Activated T-cell treated with anti-CD3 and anti-CD28 coated beads, Interleukin-2, amount 50 U/mL, for 72 hours (primary cell): ENCODE data around the gene ITGA2B. TPM values are rescaled to one million over a fixed set of nuclear protein-coding genes. Genes with fewer than 3 reads are reported as not detected.
"Not testable (repeated sequence)": the region's sequence is repeated elsewhere in the genome, so short reads cannot be mapped to it uniquely, and the experiment has no call there.

Source experiments
- ATAC-seq, 2 donors: fragments of 150-1000 bp; cut with Tn5 transposase; replicated peaks in 1 of 2; 2 replicates each; pipeline ENCODE4 v1.10.0; 2021; ENCODE audit warnings: moderate library complexity in 2 of 2, mild to moderate bottlenecking in 1 of 2
- DNase-seq, 2 donors: peaks; one replicate each; pipeline ENCODE4 v3.0.0; 2021 to 2022; ENCODE audit warnings: mixed read lengths in 1 of 2
- H3K27ac Mint-ChIP-seq: one replicate; pipeline ENCODE4 v1.8.0; 2022; ENCODE audit warnings: mild to moderate bottlenecking, moderate library complexity, mixed read lengths
- H3K27me3 Mint-ChIP-seq: one replicate; pipeline ENCODE4 v1.8.0; 2022; ENCODE audit warnings: low read depth, mixed read lengths
- H3K36me3 Mint-ChIP-seq, 2 donors: one replicate each; pipeline ENCODE4 v1.8.0; 2022; ENCODE audit warnings: mixed read lengths in 2 of 2, mild to moderate bottlenecking in 1 of 2; ENCODE audit not compliant: insufficient read depth in 2 of 2
- H3K4me1 Mint-ChIP-seq: one replicate; pipeline ENCODE4 v1.8.0; 2022; ENCODE audit warnings: low read depth, mixed read lengths
- H3K4me3 Mint-ChIP-seq, 2 donors: one replicate each; pipeline ENCODE4 v1.8.0; 2022; ENCODE audit warnings: mild to moderate bottlenecking in 2 of 2, mixed read lengths in 2 of 2, moderate library complexity in 2 of 2
- H3K9me3 Mint-ChIP-seq, 2 donors: one replicate each; pipeline ENCODE4 v1.8.0; 2022; ENCODE audit warnings: mixed read lengths in 2 of 2
- total RNA-seq, 2 donors: library from RNA; stranded (reverse); gene quantifications; one replicate each; pipeline ENCODE4 v1.2.3, GENCODE V29; 2022

The ITGA2B gene
- total RNA-seq, 2 donors from 2014 or later = 2.1 to 3.2 TPM

- Mint-ChIP-seq H3K4me3 (no peak overlapping the region), H3K4me1 (no peaks in the 10 kb centered on the region), H3K27me3 (peaks cover 18% of the 10 kb centered on the region), H3K36me3 (no peaks in the 10 kb centered on the region), H3K9me3 (no peaks in the 10 kb centered on the region), H3K27ac (no peak overlapping the region)
- ATAC-seq = no peak
- no peak for DNase-seq
Observed at GRCh38 chr17:44374306-44375195, 14.9 kb downstream of the ITGA2B start.

- no peaks in the 10 kb centered on the region for H3K4me1 Mint-ChIP-seq
- H3K27me3 Mint-ChIP-seq = peaks cover 30% of the 10 kb centered on the region
- no peak overlapping the region for H3K27ac Mint-ChIP-seq
- H3K4me3 Mint-ChIP-seq = no peak overlapping the region
- no peaks in the 10 kb centered on the region for H3K36me3 Mint-ChIP-seq
- DNase-seq (no peak), ATAC-seq (no peak)
- H3K9me3 Mint-ChIP-seq = no peaks in the 10 kb centered on the region
Observed at GRCh38 chr17:44372036-44372435, 17.4 kb downstream of the ITGA2B start.

DNA sequence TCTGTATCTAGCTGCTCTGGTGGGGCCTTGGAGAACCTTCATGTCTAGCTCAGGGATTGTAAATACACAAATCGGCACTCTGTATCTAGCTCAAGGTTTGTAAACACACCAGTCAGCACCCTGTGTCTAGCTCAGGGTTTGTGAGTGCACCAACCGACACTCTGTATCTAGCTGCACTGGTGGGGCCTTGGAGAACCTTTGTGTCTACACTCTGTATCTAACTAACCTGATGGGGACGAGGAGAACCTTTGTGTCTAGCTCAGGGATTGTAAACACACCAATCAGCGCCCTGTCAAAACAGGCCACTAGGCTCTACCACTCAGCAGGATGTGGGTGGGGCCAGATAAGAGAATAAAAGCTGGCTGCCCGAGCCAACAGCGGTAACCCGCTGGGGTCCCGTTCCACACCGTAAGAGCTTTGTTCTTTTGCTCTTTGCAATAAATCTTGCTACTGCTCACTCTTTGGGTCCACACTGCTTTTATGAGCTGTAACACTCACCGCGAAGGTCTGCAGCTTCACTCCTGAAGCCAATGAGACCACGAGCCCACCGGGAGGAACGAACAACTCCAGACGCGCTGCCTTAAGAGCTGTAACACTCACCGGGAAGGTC is 19.9 kb downstream of the ITGA2B start:
- Mint-ChIP-seq H3K4me3 (peak overlapping the region; percentile 43 to 74), H3K27me3 (peaks cover 53% of the 10 kb centered on the region)
- not testable (repeated sequence) for H3K9me3 Mint-ChIP-seq, ATAC-seq, H3K36me3 Mint-ChIP-seq, DNase-seq, H3K4me1 Mint-ChIP-seq, H3K27ac Mint-ChIP-seq

DNA sequence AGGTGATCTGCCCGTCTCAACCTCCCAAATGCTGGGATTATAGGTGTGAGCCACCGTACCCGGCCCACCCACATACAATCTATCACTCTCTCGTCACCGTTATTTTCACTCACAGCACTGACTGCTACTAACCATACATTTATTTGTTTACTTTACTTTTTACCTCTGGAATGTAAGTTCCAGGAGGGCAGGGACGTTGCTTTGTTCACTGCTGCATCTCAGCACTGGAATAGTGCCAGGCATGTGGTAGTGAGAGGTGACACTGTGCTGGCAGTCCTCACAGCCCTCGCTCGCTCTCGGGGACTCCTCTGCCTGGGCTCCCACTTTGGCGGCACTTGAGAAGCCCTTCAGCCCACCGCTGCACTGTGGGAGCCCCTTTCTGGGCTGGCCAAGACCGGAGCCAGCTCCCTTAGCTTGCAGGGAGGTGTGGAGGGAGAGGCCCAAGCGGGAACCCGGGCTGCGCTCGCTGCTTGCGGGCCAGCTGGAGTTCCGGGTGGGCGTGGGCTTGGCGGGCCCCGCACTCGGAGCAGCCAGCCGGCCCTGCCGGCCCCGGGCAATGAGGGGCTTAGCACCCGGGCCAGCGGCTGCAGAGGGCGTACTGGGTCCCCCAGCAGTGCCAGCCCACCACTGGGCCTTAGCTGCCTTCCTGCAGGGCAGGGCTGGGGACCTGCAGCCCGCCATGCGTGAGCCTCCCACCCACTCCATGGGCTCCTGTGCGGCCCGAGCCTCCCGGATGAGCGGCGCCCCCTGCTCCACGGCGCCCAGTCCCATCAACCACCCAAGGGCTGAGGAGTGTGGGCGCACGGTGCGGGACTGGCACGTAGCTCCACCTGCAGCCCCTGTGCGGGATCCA is 20.8 kb downstream of the ITGA2B start:
- H3K27me3 Mint-ChIP-seq = peaks cover 50% of the 10 kb centered on the region
- not testable (repeated sequence) for H3K27ac Mint-ChIP-seq, DNase-seq, H3K36me3 Mint-ChIP-seq, ATAC-seq, H3K4me1 Mint-ChIP-seq, H3K9me3 Mint-ChIP-seq, H3K4me3 Mint-ChIP-seq

DNA sequence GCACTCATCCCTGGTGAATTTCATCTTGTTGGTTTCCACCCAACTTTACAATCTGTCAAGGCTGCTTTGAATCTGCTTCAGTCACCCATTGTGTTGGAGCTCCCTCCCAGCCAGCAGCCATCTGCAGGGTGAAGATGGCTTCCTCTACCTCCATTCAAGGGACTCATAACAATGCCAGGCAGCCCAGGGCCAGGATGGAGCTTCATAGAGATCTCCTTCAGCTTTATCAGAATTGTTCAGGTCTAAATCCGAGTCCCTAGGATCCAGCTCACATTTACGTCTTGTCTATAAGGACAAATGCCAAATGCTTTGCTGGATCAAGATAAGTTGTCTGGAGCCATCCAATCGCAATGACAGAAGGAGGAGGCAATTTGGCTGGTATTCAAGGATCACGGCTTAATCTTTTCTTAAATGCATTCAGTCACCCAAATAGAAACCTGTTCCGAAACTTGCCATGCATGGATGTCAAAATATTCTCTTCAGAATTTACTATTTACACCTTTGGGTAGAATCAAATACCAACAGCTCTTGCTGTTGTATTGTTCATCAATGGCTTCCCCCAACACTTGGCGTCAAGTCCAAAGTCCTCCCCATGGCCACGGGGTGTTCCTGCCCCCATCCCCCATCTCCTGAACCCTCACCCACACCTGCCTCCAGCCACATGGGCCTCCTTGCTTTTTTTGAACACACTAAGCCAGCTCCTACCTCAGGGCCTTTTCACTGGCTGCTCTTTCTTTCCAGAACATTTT is 22.0 kb downstream of the ITGA2B start:
- no peak for DNase-seq

GRCh38 chr17:44365051-44365450 is 24.4 kb downstream of the ITGA2B start:
- Mint-ChIP-seq H3K27me3 (peaks cover 55% of the 10 kb centered on the region), H3K4me3 (peak overlapping the region; percentile 58 to 81)
- not testable (repeated sequence) for H3K27ac Mint-ChIP-seq, ATAC-seq, H3K4me1 Mint-ChIP-seq, H3K9me3 Mint-ChIP-seq, H3K36me3 Mint-ChIP-seq, DNase-seq

More for the DNA sequence above, 22.0 kb downstream of the ITGA2B start:
- Mint-ChIP-seq H3K36me3 (no peaks in the 10 kb centered on the region), H3K4me3 (no peak overlapping the region), H3K9me3 (no peaks in the 10 kb centered on the region), H3K27me3 (peaks cover 50% of the 10 kb centered on the region), H3K4me1 (no peaks in the 10 kb centered on the region), H3K27ac (no peak overlapping the region)
- no peak for ATAC-seq

GRCh38 chr17:44363613-44364159 is 25.8 kb downstream of the ITGA2B start, which contains the start of gene FAM171A2:
Gene FAM171A2 (minus strand): TSS chr17:44363853. CDS start chr17:44363714, 139 bp downstream.
- H3K9me3 Mint-ChIP-seq = no peaks in the 10 kb centered on the region
- DNase-seq (peak; percentile 78 to 84), ATAC-seq (peak; percentile 92 to 94)
- H3K27ac Mint-ChIP-seq = no peak within 1 kb of the TSS
- no peaks in the 10 kb centered on the region for H3K4me1 Mint-ChIP-seq
- peak within 1 kb of the TSS; percentile 76 to 81 for H3K4me3 Mint-ChIP-seq
- H3K27me3 Mint-ChIP-seq = peaks cover 47% of the 10 kb centered on the region
- no peaks in the 10 kb centered on the region for H3K36me3 Mint-ChIP-seq

- ATAC-seq (peak; percentile 46 to 55), DNase-seq (peak in 1 of 2 donors; percentile 27)
- H3K36me3 Mint-ChIP-seq = no peaks in the 10 kb centered on the region
- H3K9me3 Mint-ChIP-seq = no peaks in the 10 kb centered on the region
- peak overlapping the region; percentile 72 to 77 for H3K4me3 Mint-ChIP-seq
- peaks cover 47% of the 10 kb centered on the region for H3K27me3 Mint-ChIP-seq
- H3K27ac Mint-ChIP-seq = no peak overlapping the region
- H3K4me1 Mint-ChIP-seq = no peaks in the 10 kb centered on the region
Observed at GRCh38 chr17:44362949-44363612, 26.4 kb downstream of the ITGA2B start.

GRCh38 chr17:44362459-44362948 is 26.9 kb downstream of the ITGA2B start:
- H3K36me3 Mint-ChIP-seq = no peaks in the 10 kb centered on the region
- no peak for ATAC-seq
- no peaks in the 10 kb centered on the region for H3K9me3 Mint-ChIP-seq
- no peaks in the 10 kb centered on the region for H3K4me1 Mint-ChIP-seq
- H3K27me3 Mint-ChIP-seq = peaks cover 43% of the 10 kb centered on the region
- H3K4me3 Mint-ChIP-seq = peak overlapping the region; percentile 43 to 72
- H3K27ac Mint-ChIP-seq = no peak overlapping the region
- DNase-seq = no peak

DNA sequence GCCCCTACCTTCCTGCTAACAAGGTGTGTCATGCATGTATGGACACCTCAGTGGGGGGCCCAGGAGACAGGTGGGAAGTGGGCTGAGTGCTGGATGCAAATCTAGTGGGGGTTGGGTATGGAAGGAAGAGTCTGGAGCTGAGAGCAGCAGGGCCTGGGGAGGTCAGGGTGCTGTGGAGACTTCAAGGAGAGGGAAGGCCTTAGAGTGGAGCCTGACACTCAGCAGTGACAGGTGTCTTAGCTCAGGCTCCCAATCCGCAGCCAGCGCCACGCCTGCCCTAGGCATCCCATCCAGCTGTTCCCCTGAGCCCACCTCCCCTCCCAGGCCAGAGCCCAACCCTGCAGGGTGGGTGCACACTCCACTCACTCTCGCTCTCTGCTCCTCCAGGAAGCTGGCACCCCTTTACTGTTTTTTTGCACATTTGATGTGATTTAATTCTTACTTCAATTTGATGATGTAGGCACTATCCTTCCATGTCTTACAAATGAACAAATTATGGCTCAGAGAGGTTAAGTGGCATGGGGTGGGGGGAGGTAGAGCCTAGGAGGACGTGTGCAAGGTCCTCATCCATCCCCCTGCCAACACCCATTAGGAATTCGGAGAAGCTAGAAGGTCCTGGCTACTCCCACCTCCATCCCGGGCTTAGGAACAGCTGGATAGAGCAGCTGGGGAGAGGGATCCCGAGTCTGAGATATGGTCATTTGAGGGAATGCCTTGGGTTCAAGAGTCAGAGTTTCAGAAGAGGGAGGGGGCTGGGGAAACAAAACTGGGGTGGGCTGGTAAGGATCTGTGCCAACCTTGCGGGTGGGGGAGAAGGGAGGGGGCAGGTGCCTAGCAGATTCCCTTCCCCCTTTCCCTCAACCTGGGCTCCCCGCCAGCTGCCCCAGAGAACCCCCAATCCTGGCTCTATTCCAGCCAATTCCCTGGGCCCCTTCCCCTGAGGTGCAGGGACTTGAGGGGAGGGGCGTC is 27.9 kb downstream of the ITGA2B start:
- no peak for DNase-seq
- ATAC-seq = no peak
- Mint-ChIP-seq H3K4me1 (no peaks in the 10 kb centered on the region), H3K27ac (no peak overlapping the region), H3K4me3 (peak overlapping the region in 1 of 2 donors; percentile 9), H3K27me3 (peaks cover 33% of the 10 kb centered on the region), H3K36me3 (no peaks in the 10 kb centered on the region), H3K9me3 (no peaks in the 10 kb centered on the region)

DNA sequence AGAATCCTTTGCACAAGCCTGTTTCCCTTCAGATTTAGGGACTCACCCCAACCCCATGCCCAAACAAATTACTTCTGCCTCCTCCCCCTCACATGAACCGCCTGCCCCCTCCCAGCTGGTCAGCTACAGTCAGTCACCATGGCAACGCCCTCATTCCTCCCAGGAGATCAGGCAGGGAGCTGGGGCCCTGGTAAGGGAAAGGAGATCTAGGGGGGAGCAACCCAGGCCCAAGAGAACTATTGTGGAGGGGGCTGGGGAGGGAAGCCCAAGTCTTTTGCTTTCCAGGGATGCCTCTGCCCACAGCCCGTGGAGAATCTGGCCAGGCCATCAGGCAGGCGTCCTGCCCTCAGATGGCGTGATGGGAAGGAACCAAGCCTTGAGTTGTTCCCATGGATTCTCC is 28.6 kb downstream of the ITGA2B start:
- Mint-ChIP-seq H3K9me3 (no peaks in the 10 kb centered on the region), H3K4me1 (no peaks in the 10 kb centered on the region), H3K36me3 (no peaks in the 10 kb centered on the region), H3K4me3 (no peak overlapping the region), H3K27me3 (peaks cover 28% of the 10 kb centered on the region), H3K27ac (no peak overlapping the region)
- no peak for ATAC-seq
- no peak for DNase-seq
